Stomach (tissue), 9 donors: ENCODE results near the gene EAF1. TPM values are rescaled to one million over a fixed set of nuclear protein-coding genes. Genes with fewer than 3 reads are reported as not detected.
"Not testable (repeated sequence)": the region's sequence is repeated elsewhere in the genome, so short reads cannot be mapped to it uniquely, and the experiment has no call there.

Experiments
- DNase-seq, 2 donors: peaks; one replicate each; pipeline versions ENCODE4 v3.0.0 to v3.0.0-alpha.2; 2013 to 2019
- H3K27ac ChIP-seq, 5 donors: fragments of 200-600 bp in 4 of 5; sonication (generic) in 4 of 5; one replicate each; pipeline ENCODE4 v1.5.1; 2013 to 2019; ENCODE audit warnings: mild to moderate bottlenecking in 1 of 5, moderate library complexity in 1 of 5
- H3K27me3 ChIP-seq, 3 donors: fragments of 200-600 bp; sonication (generic); one replicate each; pipeline ENCODE4 v1.5.1; 2017 to 2019; ENCODE audit warnings: mixed run types in 1 of 3
- H3K36me3 ChIP-seq, 4 donors: fragments of 200-600 bp; sonication (generic); 1 replicate in 3 of 4; 2 replicates in 1 of 4; pipeline ENCODE4 v1.5.1; 2016 to 2019
- H3K4me1 ChIP-seq, 4 donors: fragments of 200-600 bp; sonication (generic); one replicate each; pipeline ENCODE4 v1.5.1; 2016 to 2019
- H3K4me3 ChIP-seq, 4 donors: fragments of 200-600 bp; sonication (generic) in 3 of 4; one replicate each; pipeline ENCODE4 v1.5.1; 2016 to 2019; ENCODE audit warnings: mild to moderate bottlenecking in 1 of 4
- H3K9me3 ChIP-seq, 4 donors: fragments of 200-600 bp; sonication (generic); one replicate each; pipeline ENCODE4 v1.5.1; 2016 to 2019
- EP300 ChIP-seq: sonication (generic); formaldehyde crosslinking; IDR thresholded peaks from one replicate; pipeline ENCODE4 v1.6.1; 2017; ENCODE audit warnings: antibody characterized with exemption
- POLR2A ChIP-seq, 4 donors: fragments of 450-650 bp; IDR thresholded peaks; one replicate each; pipeline ENCODE4 v1.6.1; 2016; ENCODE audit warnings: antibody characterized with exemption in 4 of 4, control low read depth in 2 of 4, mild to moderate bottlenecking in 1 of 4, moderate library complexity in 1 of 4
- POLR2AphosphoS5 ChIP-seq, 3 donors: sonication (generic); formaldehyde crosslinking; IDR thresholded peaks; one replicate each; pipeline ENCODE4 v1.6.1; 2016; ENCODE audit warnings: antibody characterized with exemption in 3 of 3
- WGBS, 5 donors: extraction: QIAGEN DNeasy Blood & Tissue Kit in 3 of 5; methylation state at CpG; one replicate each; pipeline versions ENCODE4 v1.1.5 to v1.1.7; 2013 to 2018; 5-methylcytosine and 5-hydroxymethylcytosine counted together
- intact Hi-C: fragments of 100-400 bp; cut with DNase I; formaldehyde crosslinking; loops from one replicate; pipeline ENCODE4 v1.15.1; 2023; ENCODE audit warnings: low total_unique reads
- polyA plus RNA-seq, 3 donors: library from polyadenylated mRNA; stranded (reverse); fragments of 200-250 nt; gene quantifications; one replicate each; pipeline ENCODE4 v1.2.3, GENCODE V29; 2013
- total RNA-seq, 5 donors: library from RNA; depleted of rRNA; stranded (reverse); fragments of >200 nt; gene quantifications; one replicate each; pipeline versions ENCODE4 v1.1.0 to v1.2.3, GENCODE V29; 2014 to 2016
- TF ChIP-seq, protein P1 (sequence below), 7 experiments: fragments of 450-650 bp in 4 of 7; fragments of 200-600 bp in 3 of 7; sonication (generic) in 3 of 7; IDR thresholded peaks; one replicate each; pipeline ENCODE4 v1.5.1; 2016 to 2019; ENCODE audit warnings: antibody characterized with exemption in 7 of 7, control low read depth in 2 of 7, mild to moderate bottlenecking in 1 of 7
- donor health status: healthy with polysubstance abuse.
- donor health status: Bipolar disorder and iron deficiency.
- donor health status: healthy.

EAF1 gene
- total and polyA plus RNA-seq, 8 donors, result 1.8 to 62.9 (median 15.9) TPM

- H3K36me3 ChIP-seq, result peaks cover 24 to 65% (median 57%) of the 10 kb centered on the region in 4 donors
- TF ChIP-seq, protein P1, sequence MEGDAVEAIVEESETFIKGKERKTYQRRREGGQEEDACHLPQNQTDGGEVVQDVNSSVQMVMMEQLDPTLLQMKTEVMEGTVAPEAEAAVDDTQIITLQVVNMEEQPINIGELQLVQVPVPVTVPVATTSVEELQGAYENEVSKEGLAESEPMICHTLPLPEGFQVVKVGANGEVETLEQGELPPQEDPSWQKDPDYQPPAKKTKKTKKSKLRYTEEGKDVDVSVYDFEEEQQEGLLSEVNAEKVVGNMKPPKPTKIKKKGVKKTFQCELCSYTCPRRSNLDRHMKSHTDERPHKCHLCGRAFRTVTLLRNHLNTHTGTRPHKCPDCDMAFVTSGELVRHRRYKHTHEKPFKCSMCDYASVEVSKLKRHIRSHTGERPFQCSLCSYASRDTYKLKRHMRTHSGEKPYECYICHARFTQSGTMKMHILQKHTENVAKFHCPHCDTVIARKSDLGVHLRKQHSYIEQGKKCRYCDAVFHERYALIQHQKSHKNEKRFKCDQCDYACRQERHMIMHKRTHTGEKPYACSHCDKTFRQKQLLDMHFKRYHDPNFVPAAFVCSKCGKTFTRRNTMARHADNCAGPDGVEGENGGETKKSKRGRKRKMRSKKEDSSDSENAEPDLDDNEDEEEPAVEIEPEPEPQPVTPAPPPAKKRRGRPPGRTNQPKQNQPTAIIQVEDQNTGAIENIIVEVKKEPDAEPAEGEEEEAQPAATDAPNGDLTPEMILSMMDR (IDR thresholded peaks at IDR 0.05), result no peak
- TF ChIP-seq POLR2AphosphoS5 (IDR thresholded peaks at IDR 0.05), result no peak
- TF ChIP-seq POLR2A (IDR thresholded peaks at IDR 0.05), result no peak
- TF ChIP-seq EP300, result no peak
- no peak overlapping the region for H3K4me3 ChIP-seq
- H3K27me3 ChIP-seq, result no peaks in the 10 kb centered on the region
- 90 to 98% (median 94%) methylated on average over 2 of the region's 2 CpGs for WGBS, 5 donors
- H3K4me1 ChIP-seq, result no peaks in the 10 kb centered on the region
- H3K27ac ChIP-seq, result no peak overlapping the region
- no peak for DNase-seq
- no peaks in the 10 kb centered on the region for H3K9me3 ChIP-seq
- intact Hi-C loops, result no loop called here
Observed at GRCh38 chr3:15409774-15410173, 17.6 kb upstream of the EAF1 start.

DNA sequence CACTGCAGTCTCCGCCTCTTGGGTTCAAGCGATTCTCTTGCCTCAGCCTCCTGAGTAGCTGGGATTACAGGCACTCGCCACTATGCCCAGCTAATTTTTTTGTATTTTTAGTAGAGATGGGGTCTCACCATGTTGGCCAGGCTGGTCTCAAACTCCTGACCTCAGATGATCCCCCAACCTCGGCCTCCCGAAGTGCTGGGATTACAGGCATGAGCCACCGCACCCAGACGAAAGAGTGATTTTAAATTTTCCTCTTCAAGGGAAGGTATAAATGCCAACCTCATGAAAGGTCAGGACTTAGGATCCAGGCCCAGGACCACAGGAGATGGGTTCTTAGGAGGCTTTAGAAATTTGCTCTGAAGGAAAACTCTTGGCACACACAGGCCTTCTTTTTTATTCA is 16.4 kb upstream of the EAF1 start:
- H3K27ac ChIP-seq, H3K27me3 ChIP-seq, H3K9me3 ChIP-seq, H3K4me1 ChIP-seq, intact Hi-C loops, DNase-seq, H3K4me3 ChIP-seq: not testable (repeated sequence)
- 95 to 99% (median 96%) methylated on average over 7 of the region's 7 CpGs for WGBS, 5 donors
- peaks cover 33 to 77% (median 68%) of the 10 kb centered on the region in 4 donors for H3K36me3 ChIP-seq

DNA sequence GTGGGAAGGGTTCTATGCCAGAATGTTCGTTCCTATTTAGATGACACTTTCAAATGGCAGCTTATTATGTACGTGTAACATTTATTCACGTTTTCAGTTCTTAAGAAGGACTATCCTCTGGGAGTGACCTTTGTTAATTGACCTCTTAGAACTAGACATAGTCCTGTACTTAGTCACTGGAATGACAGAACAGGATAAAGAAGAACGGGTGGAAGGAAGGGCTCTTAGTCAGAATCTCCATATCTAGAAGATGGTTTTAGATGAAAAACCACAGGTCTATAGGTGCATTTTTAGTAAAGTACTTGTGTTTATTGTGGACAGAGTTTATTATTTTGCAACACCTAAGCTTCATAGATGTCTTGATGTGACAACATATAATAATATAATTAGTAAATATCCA is 6.5 kb upstream of the EAF1 start:
- TF ChIP-seq POLR2A (IDR thresholded peaks at IDR 0.05) (no peak), EP300 (no peak), POLR2AphosphoS5 (IDR thresholded peaks at IDR 0.05) (no peak)
- TF ChIP-seq, protein P1 (IDR thresholded peaks at IDR 0.05), result no peak
- Histone ChIP-seq H3K27me3 (no peaks in the 10 kb centered on the region), H3K9me3 (no peaks in the 10 kb centered on the region), H3K4me3 (no peak overlapping the region), H3K4me1 (peaks cover 0 to 16% (median 9%) of the 10 kb centered on the region in 4 donors), H3K27ac (no peak overlapping the region), H3K36me3 (peaks cover 13 to 82% (median 72%) of the 10 kb centered on the region in 4 donors)
- DNase-seq, result no peak
- WGBS, 5 donors, result 83 to 88% (median 85%) methylated on average over 4 of the region's 4 CpGs
- intact Hi-C loops, result loop anchor here (10.0 kb wide), 1 partner anchor 134 kb away; no protein-coding TSS in a partner anchor

DNA sequence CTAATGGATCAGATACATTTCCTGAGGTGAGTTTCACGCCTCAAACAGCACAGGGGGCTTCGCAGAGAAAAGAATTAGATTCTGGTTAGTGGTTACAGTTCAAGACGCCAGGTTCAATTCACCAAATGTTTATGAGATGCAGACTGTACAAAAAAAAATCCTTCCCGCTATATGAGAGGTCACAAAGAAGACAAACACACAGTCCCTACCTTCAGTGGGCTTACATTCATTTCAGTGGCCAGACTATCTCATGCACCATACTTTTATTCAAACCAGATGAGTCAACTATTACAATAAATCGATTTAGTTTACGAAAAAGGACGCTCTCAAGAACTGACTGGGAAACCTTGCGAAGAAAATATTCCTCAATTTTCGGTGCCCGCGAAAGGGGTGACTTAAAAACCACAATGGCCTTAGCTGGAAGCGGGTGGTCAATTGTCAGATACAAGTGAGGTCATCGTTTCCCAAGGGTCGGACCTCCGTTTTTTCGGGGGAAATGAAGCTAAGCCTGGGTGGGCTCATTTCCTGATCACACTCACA is 749 bp upstream of the EAF1 start:
- WGBS, 5 donors, result 44 to 57% (median 49%) methylated on average over 16 of the region's 16 CpGs
- H3K36me3 ChIP-seq, result peaks cover 15 to 47% (median 46%) of the 10 kb centered on the region in 4 donors
- H3K27ac ChIP-seq, result peak overlapping the region in 4 of 5 donors; percentile 80 to 92 (median 87)
- H3K4me1 ChIP-seq, result peaks cover 0 to 62% (median 45%) of the 10 kb centered on the region in 4 donors
- TF ChIP-seq POLR2A (IDR thresholded peaks at IDR 0.05) (no peak), EP300 (no peak), POLR2AphosphoS5 (IDR thresholded peaks at IDR 0.05) (no peak)
- TF ChIP-seq, protein P1 (IDR thresholded peaks at IDR 0.05), result no peak
- no peaks in the 10 kb centered on the region for H3K9me3 ChIP-seq
- peak overlapping the region; percentile 76 to 95 (median 84) for H3K4me3 ChIP-seq
- H3K27me3 ChIP-seq, result no peaks in the 10 kb centered on the region
- intact Hi-C loops, result loop anchor here (10.0 kb wide), 1 partner anchor 128 kb away; no protein-coding TSS in a partner anchor
- no peak for DNase-seq

- DNase-seq, result peak in 1 of 2 donors; percentile 65
- no peak for TF ChIP-seq POLR2A (IDR thresholded peaks at IDR 0.05)
Observed at GRCh38 chr3:15427981-15428380, 583 bp downstream of the EAF1 start.

More at GRCh38 chr3:15427981-15428380, 583 bp downstream of the EAF1 start:
- peaks cover 12 to 47% (median 45%) of the 10 kb centered on the region in 4 donors for H3K36me3 ChIP-seq
- peak overlapping the region; percentile 70 to 92 (median 87) for H3K27ac ChIP-seq
- H3K9me3 ChIP-seq, result no peaks in the 10 kb centered on the region
- 0 to 1% (median 1%) methylated on average over 11 of the region's 11 CpGs for WGBS, 5 donors
- H3K4me3 ChIP-seq, result peak overlapping the region; percentile 76 to 95 (median 84)
- H3K27me3 ChIP-seq, result no peaks in the 10 kb centered on the region
- peaks cover 0 to 63% (median 45%) of the 10 kb centered on the region in 4 donors for H3K4me1 ChIP-seq
- intact Hi-C loops, result loop anchor here (10.0 kb wide), 1 partner anchor 127 kb away; no protein-coding TSS in a partner anchor
